A549 (cell line): Measurements from ENCODE around the gene CDH22.

Experiments
- BHLHE40 ChIP-seq: IDR thresholded peaks from 2 replicates; pipeline ENCODE4 v1.6.1; 2012; ENCODE audit warnings: low read depth, low read length, inconsistent platforms
- EHF ChIP-seq: fragments of 250-450 bp; sonication (Bioruptor Pico); IDR thresholded peaks from 2 replicates; pipeline ENCODE4 v1.5.0; 2020; ENCODE audit warnings: mild to moderate bottlenecking
- EHMT2 ChIP-seq: fragments of 200-600 bp; sonication (generic); IDR thresholded peaks from 2 replicates; pipeline ENCODE4 v1.6.1; 2016; ENCODE audit warnings: antibody characterized with exemption, low read depth, mild to moderate bottlenecking, moderate library complexity
- MAX ChIP-seq: IDR thresholded peaks from 2 replicates; pipeline ENCODE4 v1.6.1; 2012
- NR3C1 ChIP-seq: fragments of >200 bp; sonication (Bioruptor Twin); formaldehyde crosslinking; IDR thresholded peaks from 3 replicates; pipeline ENCODE4 v1.6.1; 2017
- PHF8 ChIP-seq: fragments of 200-600 bp; sonication (generic); IDR thresholded peaks from 2 replicates; pipeline ENCODE4 v1.6.1; 2016; ENCODE audit warnings: low read depth, mild to moderate bottlenecking, antibody characterized with exemption, moderate library complexity, borderline replicate concordance
- POLR2A ChIP-seq: IDR thresholded peaks from 2 replicates; pipeline ENCODE4 v1.6.1; 2012; ENCODE audit warnings: mild to moderate bottlenecking, low read length
- POLR2AphosphoS2 ChIP-seq: conservative IDR thresholded peaks from 2 replicates; pipeline ENCODE4 v1.6.1; 2012; ENCODE audit warnings: low read length, improper control_type of control experiment, inconsistent platforms
- RAD21 ChIP-seq, 2 experiments: fragments of >200 bp in 1 of 2; sonication (Bioruptor Twin) in 1 of 2; formaldehyde crosslinking in 1 of 2; IDR thresholded peaks in 1 of 2; conservative IDR thresholded peaks in 1 of 2; 2 replicates in 1 of 2; 3 replicates in 1 of 2; pipeline ENCODE4 v1.6.1; 2012 to 2018; ENCODE audit warnings: inconsistent platforms in 1 of 2
- TP53 ChIP-seq: fragments of 250-450 bp; sonication (Bioruptor Pico); IDR thresholded peaks from 2 replicates; pipeline ENCODE4 v1.5.0; 2021; ENCODE audit warnings: mild to moderate bottlenecking, moderate library complexity
- USF2 ChIP-seq: fragments of 450-650 bp; IDR thresholded peaks from 2 replicates; pipeline ENCODE4 v1.6.1; 2014; ENCODE audit warnings: antibody characterized with exemption
- ZSCAN20 ChIP-seq: fragments of 250-450 bp; sonication (Bioruptor Pico); IDR thresholded peaks from 2 replicates; pipeline ENCODE4 v1.8.0; 2022; ENCODE audit warnings: mild to moderate bottlenecking, moderate library complexity
- TF ChIP-seq, protein P1 (sequence below): fragments of >200 bp; sonication (Bioruptor Twin); formaldehyde crosslinking; IDR thresholded peaks from 3 replicates; pipeline ENCODE4 v1.5.1; 2016
- TF ChIP-seq, protein P2 (sequence below): IDR thresholded peaks from 2 replicates; pipeline ENCODE4 v1.6.1; 2012

GRCh38 chr20:46264391-46265266 is 43.7 kb downstream of the CDH22 start:
- TF ChIP-seq, protein P1, sequence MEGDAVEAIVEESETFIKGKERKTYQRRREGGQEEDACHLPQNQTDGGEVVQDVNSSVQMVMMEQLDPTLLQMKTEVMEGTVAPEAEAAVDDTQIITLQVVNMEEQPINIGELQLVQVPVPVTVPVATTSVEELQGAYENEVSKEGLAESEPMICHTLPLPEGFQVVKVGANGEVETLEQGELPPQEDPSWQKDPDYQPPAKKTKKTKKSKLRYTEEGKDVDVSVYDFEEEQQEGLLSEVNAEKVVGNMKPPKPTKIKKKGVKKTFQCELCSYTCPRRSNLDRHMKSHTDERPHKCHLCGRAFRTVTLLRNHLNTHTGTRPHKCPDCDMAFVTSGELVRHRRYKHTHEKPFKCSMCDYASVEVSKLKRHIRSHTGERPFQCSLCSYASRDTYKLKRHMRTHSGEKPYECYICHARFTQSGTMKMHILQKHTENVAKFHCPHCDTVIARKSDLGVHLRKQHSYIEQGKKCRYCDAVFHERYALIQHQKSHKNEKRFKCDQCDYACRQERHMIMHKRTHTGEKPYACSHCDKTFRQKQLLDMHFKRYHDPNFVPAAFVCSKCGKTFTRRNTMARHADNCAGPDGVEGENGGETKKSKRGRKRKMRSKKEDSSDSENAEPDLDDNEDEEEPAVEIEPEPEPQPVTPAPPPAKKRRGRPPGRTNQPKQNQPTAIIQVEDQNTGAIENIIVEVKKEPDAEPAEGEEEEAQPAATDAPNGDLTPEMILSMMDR, result no peak
- TF ChIP-seq POLR2AphosphoS2, result no peak
- TF ChIP-seq POLR2A, result 0 out of 2 replicates have a peak, but pooled peaks have one; percentile 7
- TF ChIP-seq MAX, result no peak
- TF ChIP-seq, protein P2, sequence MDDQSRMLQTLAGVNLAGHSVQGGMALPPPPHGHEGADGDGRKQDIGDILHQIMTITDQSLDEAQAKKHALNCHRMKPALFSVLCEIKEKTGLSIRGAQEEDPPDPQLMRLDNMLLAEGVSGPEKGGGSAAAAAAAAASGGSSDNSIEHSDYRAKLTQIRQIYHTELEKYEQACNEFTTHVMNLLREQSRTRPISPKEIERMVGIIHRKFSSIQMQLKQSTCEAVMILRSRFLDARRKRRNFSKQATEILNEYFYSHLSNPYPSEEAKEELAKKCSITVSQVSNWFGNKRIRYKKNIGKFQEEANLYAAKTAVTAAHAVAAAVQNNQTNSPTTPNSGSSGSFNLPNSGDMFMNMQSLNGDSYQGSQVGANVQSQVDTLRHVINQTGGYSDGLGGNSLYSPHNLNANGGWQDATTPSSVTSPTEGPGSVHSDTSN, result no peak
- no peak for TF ChIP-seq USF2
- no peak for TF ChIP-seq ZSCAN20 (CRISPR knock-in tag)
- TF ChIP-seq PHF8, result no peak
- no peak for TF ChIP-seq NR3C1
- no peak for TF ChIP-seq EHMT2
- no peak for TF ChIP-seq EHF (CRISPR knock-in tag)
- TF ChIP-seq TP53 (CRISPR knock-in tag), result no peak
- no peak for TF ChIP-seq BHLHE40
- no peak for TF ChIP-seq RAD21 (conservative IDR thresholded peaks at IDR 0.05 in 1 of 2, IDR thresholded peaks at IDR 0.05 in 1 of 2)
